ENCODE measurements around the gene RNF212B.

DNA sequence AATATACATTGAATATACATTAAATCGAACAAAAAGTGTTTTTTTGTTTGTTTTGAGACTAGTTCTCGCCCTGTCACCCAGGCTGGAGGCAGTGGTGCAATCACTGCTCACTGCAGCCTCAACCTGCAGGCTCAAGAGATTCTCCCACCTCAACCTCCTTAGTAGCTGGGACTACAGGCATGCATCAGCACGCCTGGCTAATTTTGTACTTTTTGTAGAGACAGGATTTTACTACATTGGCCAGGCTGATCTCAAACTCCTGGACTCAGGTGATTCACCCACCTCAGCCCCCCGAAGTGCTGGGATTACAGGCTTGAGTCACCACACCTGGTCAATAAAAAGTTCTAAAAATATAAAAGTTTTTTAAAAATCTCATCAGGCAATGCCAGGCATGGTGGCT lies 10.2 kb upstream of the RNF212B start:
- no peak for TF ChIP-seq POLR2A (IDR thresholded peaks at IDR 0.05)
- TF ChIP-seq, protein P1, sequence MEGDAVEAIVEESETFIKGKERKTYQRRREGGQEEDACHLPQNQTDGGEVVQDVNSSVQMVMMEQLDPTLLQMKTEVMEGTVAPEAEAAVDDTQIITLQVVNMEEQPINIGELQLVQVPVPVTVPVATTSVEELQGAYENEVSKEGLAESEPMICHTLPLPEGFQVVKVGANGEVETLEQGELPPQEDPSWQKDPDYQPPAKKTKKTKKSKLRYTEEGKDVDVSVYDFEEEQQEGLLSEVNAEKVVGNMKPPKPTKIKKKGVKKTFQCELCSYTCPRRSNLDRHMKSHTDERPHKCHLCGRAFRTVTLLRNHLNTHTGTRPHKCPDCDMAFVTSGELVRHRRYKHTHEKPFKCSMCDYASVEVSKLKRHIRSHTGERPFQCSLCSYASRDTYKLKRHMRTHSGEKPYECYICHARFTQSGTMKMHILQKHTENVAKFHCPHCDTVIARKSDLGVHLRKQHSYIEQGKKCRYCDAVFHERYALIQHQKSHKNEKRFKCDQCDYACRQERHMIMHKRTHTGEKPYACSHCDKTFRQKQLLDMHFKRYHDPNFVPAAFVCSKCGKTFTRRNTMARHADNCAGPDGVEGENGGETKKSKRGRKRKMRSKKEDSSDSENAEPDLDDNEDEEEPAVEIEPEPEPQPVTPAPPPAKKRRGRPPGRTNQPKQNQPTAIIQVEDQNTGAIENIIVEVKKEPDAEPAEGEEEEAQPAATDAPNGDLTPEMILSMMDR (IDR thresholded peaks at IDR 0.05) = no peak

All from lower leg skin (tissue), 3 donors.